Placental epithelial cell (primary cell): ENCODE results near the gene KRT32. TPM values are rescaled to one million over a fixed set of nuclear protein-coding genes. Genes with fewer than 3 reads are reported as not detected.
A peak's percentile ranks its signal among the peaks of the same experiment; 100 is the strongest.

Experiments
- small RNA-seq: library from RNA; depleted of rRNA; stranded (forward); fragments of <200 nt; gene quantifications from one replicate; pipeline ENCODE3, GENCODE V24; 2012
- total RNA-seq: library from RNA; depleted of rRNA; stranded (reverse); fragments of >200 nt; gene quantifications from 2 replicates; pipeline ENCODE4 v1.2.3, GENCODE V29; 2012

Gene KRT32
- total RNA-seq = not detected in 2 replicates

DNA sequence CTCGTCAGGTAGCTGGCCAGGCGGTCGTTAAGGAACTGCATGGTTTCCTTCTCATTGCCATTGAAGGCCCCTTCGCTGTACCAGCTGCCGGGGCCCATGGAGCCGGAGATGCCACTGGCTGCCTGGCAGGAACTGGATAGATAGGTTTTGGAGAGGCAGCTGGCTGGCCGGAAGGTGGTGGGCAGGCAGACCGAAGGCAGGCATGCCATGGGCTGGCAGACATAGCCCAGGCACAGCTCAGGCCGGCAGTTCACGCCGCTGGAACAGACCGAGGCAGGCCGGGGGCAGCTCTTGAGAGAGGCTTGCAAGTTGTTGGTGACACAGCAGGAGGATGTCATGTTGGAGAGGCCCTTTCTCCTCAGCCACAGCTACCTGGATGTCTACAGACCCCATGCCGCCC lies at the start of gene KRT32:
Gene KRT32 (minus strand): TSS at position 399 of the 400 bp plus-strand sequence. CDS start 61 bp downstream, at position 338.

DNA sequence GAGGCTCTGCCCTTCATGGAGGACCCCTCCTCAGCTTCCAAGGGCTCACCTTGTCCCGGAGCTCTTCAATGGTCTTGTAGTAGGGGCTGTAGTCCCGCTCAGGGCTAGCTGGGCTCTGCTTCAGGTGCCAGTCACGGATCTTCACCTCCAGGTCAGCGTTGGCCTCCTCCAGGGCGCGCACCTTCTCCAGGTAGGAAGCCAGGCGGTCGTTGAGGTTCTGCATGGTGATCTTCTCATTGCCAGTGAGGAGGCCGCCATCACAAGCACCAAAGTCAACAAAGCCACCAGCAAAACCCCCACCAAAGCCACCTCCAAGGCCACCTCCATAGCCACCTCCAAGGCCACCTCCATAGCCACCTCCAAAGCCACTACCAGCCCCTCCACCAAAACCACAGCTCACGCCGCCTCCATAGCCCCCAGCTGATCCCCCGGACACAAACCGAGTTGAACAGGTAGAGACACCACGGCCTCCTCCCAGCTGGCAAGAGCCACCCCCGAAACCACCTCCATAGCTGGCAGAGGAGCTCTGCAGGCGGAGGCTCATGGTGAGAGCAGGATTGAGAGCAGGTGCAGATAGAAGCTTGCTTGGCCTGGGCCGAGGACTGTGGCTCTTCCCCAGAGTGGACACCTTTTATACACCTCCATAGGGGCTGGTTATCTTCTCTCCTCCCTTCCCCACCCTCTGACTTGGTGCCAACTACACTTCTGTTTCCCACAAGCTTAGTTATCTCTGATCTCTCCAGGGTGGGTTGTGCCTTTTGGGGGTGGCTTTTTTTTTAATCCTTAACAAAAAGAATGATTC lies 38.0 kb upstream of the KRT32 start, which contains the start of gene KRT13:
Gene KRT13 (minus strand): TSS at position 606 of the 802 bp plus-strand sequence. CDS start 62 bp downstream, at position 544.

DNA sequence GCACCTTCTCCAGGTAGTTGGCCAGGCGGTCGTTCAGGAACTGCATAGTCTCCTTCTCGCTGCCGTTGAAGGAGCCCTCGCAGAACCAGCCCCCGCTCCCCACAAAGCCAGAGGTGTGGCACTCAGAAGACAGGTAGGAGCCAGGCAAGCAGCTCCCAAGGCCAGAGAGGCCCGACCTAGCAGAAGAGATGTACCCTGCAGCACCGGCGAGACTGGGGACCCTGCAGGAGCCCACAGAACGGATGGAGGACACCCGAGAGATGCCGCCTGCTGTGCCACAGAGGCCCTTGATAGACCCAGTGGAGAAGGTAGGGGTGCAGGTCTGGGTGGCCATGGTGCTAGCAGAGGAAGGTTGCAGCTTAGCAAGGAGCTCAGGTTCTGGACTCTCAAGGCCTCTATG lies 22.3 kb upstream of the KRT32 start, which contains the start of gene KRT36:
Gene KRT36 (minus strand): TSS at position 380 of the 400 bp plus-strand sequence. CDS start 46 bp downstream, at position 334.

DNA sequence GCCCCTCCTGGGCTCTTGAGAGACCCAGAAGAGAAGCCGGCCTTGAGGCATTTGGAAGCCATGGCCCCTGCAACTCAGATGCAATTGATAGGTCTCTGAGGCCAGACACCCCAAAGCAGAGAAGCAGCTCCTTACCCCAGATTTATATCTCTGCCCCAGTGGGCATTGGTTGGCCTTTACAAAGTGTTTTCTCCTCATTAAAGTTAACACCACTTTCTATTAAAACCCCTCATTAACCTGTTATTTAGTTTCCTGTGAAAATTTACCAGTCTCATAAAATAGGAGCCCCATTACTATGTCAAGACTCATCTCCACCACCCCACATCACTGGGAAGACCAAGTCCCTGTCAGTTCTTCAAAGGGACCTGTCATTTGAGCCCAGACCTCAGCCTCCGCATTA lies 13.8 kb upstream of the KRT32 start, which contains the start of gene KRT35:
Gene KRT35 (minus strand): TSS at position 116 of the 400 bp plus-strand sequence. CDS start 54 bp downstream, at position 62.

DNA sequence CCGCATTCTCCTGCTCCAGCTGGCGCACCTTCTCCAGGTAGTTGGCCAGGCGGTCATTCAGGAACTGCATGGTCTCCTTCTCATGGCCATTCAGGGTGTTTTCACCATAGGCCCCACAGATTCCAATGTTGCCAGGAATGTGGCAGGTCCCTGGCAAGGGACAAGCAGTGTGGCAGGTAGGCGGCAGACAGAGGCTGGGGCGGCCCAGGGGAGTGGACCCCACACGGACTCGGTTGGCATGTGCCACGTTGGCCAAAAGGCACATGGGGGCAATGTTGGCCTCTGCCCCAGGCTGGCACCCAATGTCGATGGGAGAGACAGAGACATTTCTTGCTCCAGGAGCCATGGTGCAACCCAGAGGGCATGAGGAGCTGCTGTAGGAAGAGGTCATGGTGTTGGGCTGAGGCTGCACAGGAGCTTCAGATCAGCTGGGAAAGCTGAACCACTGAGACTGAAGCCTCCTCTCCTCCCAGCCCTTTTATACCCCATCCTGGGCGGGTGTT lies 26.6 kb downstream of the KRT32 start, which contains the start of gene KRT38:
Gene KRT38 (minus strand): TSS at position 453 of the 503 bp plus-strand sequence. CDS start 62 bp downstream, at position 391.

DNA sequence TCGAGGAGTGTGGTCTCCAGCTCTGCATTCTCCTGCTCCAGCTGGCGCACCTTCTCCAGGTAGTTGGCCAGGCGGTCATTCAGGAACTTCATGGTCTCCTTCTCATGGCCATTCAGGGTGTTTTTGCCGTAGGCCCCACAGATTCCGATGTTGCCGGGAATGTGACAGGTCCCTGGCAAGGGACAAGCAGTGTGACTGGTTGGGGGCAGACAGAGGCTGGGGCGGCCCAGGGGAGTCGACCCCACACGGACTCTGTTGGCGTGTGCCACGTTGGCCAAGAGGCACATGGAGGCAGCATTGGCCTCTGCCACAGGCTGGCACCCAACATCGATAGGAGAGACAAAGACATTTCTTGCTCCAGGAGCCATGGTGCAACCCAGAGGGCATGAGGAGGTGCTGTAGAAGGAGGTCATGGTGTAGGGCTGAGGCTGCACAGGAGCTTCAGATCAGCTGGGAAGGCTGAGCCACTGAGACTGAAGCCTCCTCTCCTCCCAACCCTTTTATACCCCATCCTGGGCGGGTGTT lies 43.0 kb downstream of the KRT32 start, which contains the start of gene KRT37:
Gene KRT37 (minus strand): TSS at position 475 of the 525 bp plus-strand sequence. CDS start 62 bp downstream, at position 413.

Small RNA genes within 50 kb of the gene (small RNA-seq; reads per million reads assigned to genes)
- gene RNU2-32P = 14.4 reads per million, percentile 96 among the genes with 10 or more reads in this experiment

Other genes with a start within 250 kb of the KRT32 start
- gene KRTAP9-2, start 240.7 kb downstream of the KRT32 start, total RNA-seq = not detected in 2 replicates
- gene KRTAP9-3, start 234.9 kb downstream of the KRT32 start, total RNA-seq = not detected in 2 replicates
- not detected in 2 replicates for gene KRTAP9-8, start 229.4 kb downstream of the KRT32 start, total RNA-seq
- not detected in 2 replicates for gene KRTAP9-4, start 217.7 kb downstream of the KRT32 start, total RNA-seq
- gene KRTAP9-9, start 212.0 kb downstream of the KRT32 start, total RNA-seq = not detected in 2 replicates
- not detected in 2 replicates for gene KRTAP9-6, start 202.0 kb downstream of the KRT32 start, total RNA-seq
- not detected in 2 replicates for gene KRTAP9-7, start 191.7 kb downstream of the KRT32 start, total RNA-seq
- gene KRTAP29-1, start 164.5 kb downstream of the KRT32 start, total RNA-seq = not detected in 2 replicates
- not detected in 2 replicates for gene KRTAP16-1, start 158.1 kb downstream of the KRT32 start, total RNA-seq
- not detected in 2 replicates for gene KRTAP17-1, start 151.7 kb downstream of the KRT32 start, total RNA-seq
- not detected in 2 replicates for gene KRT33A, start 116.6 kb downstream of the KRT32 start, total RNA-seq
- gene KRT33B, start 97.6 kb downstream of the KRT32 start, total RNA-seq = 0.33 TPM in 1 of 2 replicates, not detected in the other
- 0.39 and 9.7 TPM in 2 replicates for gene KRT34, start 85.1 kb downstream of the KRT32 start, total RNA-seq
- gene KRT31, start 69.8 kb downstream of the KRT32 start, total RNA-seq = not detected in 2 replicates
- not detected in 2 replicates for gene KRT37, start 42.8 kb downstream of the KRT32 start, total RNA-seq
- gene KRT38, start 26.4 kb downstream of the KRT32 start, total RNA-seq = not detected in 2 replicates
- not detected in 2 replicates for gene KRT35, start 13.8 kb upstream of the KRT32 start, total RNA-seq
- gene KRT36, start 22.5 kb upstream of the KRT32 start, total RNA-seq = not detected in 2 replicates
- under 0.01 and 2.5 TPM in 2 replicates for gene KRT13, start 38.2 kb upstream of the KRT32 start, total RNA-seq
- gene KRT15, start 51.5 kb upstream of the KRT32 start, total RNA-seq = 1.7 and 5.1 TPM in 2 replicates
- gene KRT19, start 60.9 kb upstream of the KRT32 start, total RNA-seq = 6,370 and 8,085 TPM in 2 replicates
- gene KRT9, start 104.7 kb upstream of the KRT32 start, total RNA-seq = 0.39 and 0.87 TPM in 2 replicates
- gene KRT14, start 119.5 kb upstream of the KRT32 start, total RNA-seq = 128 and 2,930 TPM in 2 replicates
- gene KRT16, start 145.4 kb upstream of the KRT32 start, total RNA-seq = 69.1 and 78.6 TPM in 2 replicates
- gene KRT17, start 157.2 kb upstream of the KRT32 start, total RNA-seq = 1,476 and 3,292 TPM in 2 replicates
- gene EIF1, start 221.5 kb upstream of the KRT32 start, total RNA-seq = 101 and 168 TPM in 2 replicates
- not detected in 2 replicates for gene GAST, start 244.9 kb upstream of the KRT32 start, total RNA-seq